ENCODE data around the gene PRPH.

PRPH gene

GRCh38 chr12:49334681-49335080 is 39.7 kb downstream of the PRPH start:
- DNase-seq = no peak

- no peak for DNase-seq
Measured at GRCh38 chr12:49335118-49335954, 40.4 kb downstream of the PRPH start.

GRCh38 chr12:49335955-49336644 is 41.2 kb downstream of the PRPH start:
- no peak for DNase-seq

- DNase-seq = peak; percentile 10
Measured at GRCh38 chr12:49336645-49337584, 42.0 kb downstream of the PRPH start, which contains the start of gene C1QL4. Gene C1QL4 (minus strand): TSS chr12:49337188. CDS start chr12:49336477, 711 bp downstream.

GRCh38 chr12:49338830-49339463 is 44.0 kb downstream of the PRPH start:
- DNase-seq = no peak

GRCh38 chr12:49339464-49339861 is 44.5 kb downstream of the PRPH start:
- DNase-seq = no peak

- DNase-seq = no peak
Measured at GRCh38 chr12:49340095-49340870, 45.3 kb downstream of the PRPH start.

GRCh38 chr12:49340971-49341776 is 46.2 kb downstream of the PRPH start:
- DNase-seq = no peak

- DNase-seq = no peak
Measured at GRCh38 chr12:49341777-49342065, 46.8 kb downstream of the PRPH start.

- peak; percentile 82 for DNase-seq
Measured at GRCh38 chr12:49342066-49342913, 47.3 kb downstream of the PRPH start.

- DNase-seq = no peak
Measured at GRCh38 chr12:49342914-49343731, 48.2 kb downstream of the PRPH start.

GRCh38 chr12:49344486-49345050 is 49.6 kb downstream of the PRPH start:
- DNase-seq = no peak

GRCh38 chr12:49345051-49345824 is 50.3 kb downstream of the PRPH start:
- no peak for DNase-seq

- no peak for DNase-seq
Measured at GRCh38 chr12:49345825-49346658, 51.1 kb downstream of the PRPH start.

GRCh38 chr12:49346659-49347310 is 51.8 kb downstream of the PRPH start, which contains the start of gene DNAJC22:
Gene DNAJC22 (plus strand): TSS chr12:49346888. CDS start chr12:49348873, 1,985 bp downstream.
- no peak for DNase-seq

Data from NCI-H1436 treated with DMSO at 0.1 percent for 48 hours (cell line).